Keratinocyte (primary cell): Measurements from ENCODE around the gene CCS.

Source experiments
- EZH2 ChIP-seq: IDR thresholded peaks from one replicate; pipeline ENCODE4 v1.6.1; 2012; ENCODE audit warnings: inconsistent platforms, mild to moderate bottlenecking, low read length, moderate library complexity
- TF ChIP-seq, protein P1 (sequence below), 3 experiments: IDR thresholded peaks in 1 of 3; conservative IDR thresholded peaks in 1 of 3; optimal IDR thresholded peaks in 1 of 3; 2 replicates in 2 of 3; 3 replicates in 1 of 3; pipeline versions ENCODE3 to v1.5.1; 2011; ENCODE audit warnings: low read length in 3 of 3, mild to moderate bottlenecking in 3 of 3, moderate library complexity in 2 of 3, control low read depth in 1 of 3, inconsistent platforms in 1 of 3; ENCODE audit not compliant: insufficient read depth in 2 of 3; ENCODE audit errors: extremely low read depth in 1 of 3

DNA sequence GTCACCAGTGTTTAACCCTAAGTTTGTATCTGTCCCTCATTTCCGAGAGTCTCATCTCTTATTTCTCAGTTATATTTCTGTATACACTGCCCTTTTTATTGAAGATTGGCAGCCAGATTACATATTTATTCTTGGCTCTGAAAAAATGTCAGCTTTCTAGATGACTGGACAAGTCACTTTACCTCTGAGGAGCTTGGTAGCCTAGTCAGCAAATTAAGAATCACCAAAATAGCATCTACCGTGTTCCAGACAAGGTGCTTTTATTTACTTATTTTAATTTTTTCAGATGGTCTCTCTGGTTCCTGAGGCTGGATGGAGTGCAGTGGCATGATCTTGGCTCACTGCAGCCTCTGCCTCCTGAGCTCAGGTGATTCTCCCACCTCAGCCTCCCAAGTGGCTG lies 40.0 kb downstream of the CCS start:
- no peak for TF ChIP-seq EZH2
- TF ChIP-seq, protein P1, sequence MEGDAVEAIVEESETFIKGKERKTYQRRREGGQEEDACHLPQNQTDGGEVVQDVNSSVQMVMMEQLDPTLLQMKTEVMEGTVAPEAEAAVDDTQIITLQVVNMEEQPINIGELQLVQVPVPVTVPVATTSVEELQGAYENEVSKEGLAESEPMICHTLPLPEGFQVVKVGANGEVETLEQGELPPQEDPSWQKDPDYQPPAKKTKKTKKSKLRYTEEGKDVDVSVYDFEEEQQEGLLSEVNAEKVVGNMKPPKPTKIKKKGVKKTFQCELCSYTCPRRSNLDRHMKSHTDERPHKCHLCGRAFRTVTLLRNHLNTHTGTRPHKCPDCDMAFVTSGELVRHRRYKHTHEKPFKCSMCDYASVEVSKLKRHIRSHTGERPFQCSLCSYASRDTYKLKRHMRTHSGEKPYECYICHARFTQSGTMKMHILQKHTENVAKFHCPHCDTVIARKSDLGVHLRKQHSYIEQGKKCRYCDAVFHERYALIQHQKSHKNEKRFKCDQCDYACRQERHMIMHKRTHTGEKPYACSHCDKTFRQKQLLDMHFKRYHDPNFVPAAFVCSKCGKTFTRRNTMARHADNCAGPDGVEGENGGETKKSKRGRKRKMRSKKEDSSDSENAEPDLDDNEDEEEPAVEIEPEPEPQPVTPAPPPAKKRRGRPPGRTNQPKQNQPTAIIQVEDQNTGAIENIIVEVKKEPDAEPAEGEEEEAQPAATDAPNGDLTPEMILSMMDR (optimal IDR thresholded peaks at IDR 0.05 in 1 of 3, IDR thresholded peaks at IDR 0.05 in 1 of 3, conservative IDR thresholded peaks at IDR 0.05 in 1 of 3; ENCODE audit: extremely low read depth in 1 of 3, insufficient read depth in 2 of 3, low read length in 3 of 3) = no peak
